HEK293T (cell line): ENCODE data around the gene S100B.

Experiments used
- CTCF ChIA-PET: fragments of 350-600 bp; formaldehyde crosslinking; extraction: SDS; loops from one replicate; lab custom pipeline; 2021; ENCODE audit warnings: antibody characterized with exemption, inconsistent platforms; lab: Yijun Ruan, JAX
- POLR2A ChIA-PET: fragments of 350-600 bp; formaldehyde crosslinking; extraction: SDS; loops from one replicate; lab custom pipeline; 2020; ENCODE audit warnings: antibody characterized with exemption, inconsistent platforms; lab: Yijun Ruan, JAX
- DNase-seq: peaks from one replicate; pipeline ENCODE4 v3.0.0; 2012; ENCODE audit warnings: mixed read lengths; ENCODE audit errors: extremely low spot score
- ARNT ChIP-seq: fragments of 450-650 bp; IDR thresholded peaks from 2 replicates; pipeline ENCODE4 v1.6.1; 2017; ENCODE audit warnings: mild to moderate bottlenecking
- BHLHE40 ChIP-seq: fragments of 450-650 bp; IDR thresholded peaks from 2 replicates; pipeline ENCODE4 v1.6.1; 2016; ENCODE audit warnings: mild to moderate bottlenecking, moderate library complexity, borderline replicate concordance
- CTBP1 ChIP-seq: fragments of 450-650 bp; IDR thresholded peaks from 2 replicates; pipeline ENCODE4 v1.6.1; 2016; ENCODE audit warnings: borderline replicate concordance
- ELF4 ChIP-seq: fragments of 450-650 bp; IDR thresholded peaks from 2 replicates; pipeline ENCODE4 v1.6.1; 2017; ENCODE audit warnings: antibody characterized with exemption
- FOXA1 ChIP-seq: fragments of 450-650 bp; IDR thresholded peaks from 2 replicates; pipeline ENCODE4 v1.6.1; 2016; ENCODE audit warnings: mild to moderate bottlenecking
- FOXK2 ChIP-seq: fragments of 450-650 bp; IDR thresholded peaks from 2 replicates; pipeline ENCODE4 v1.6.1; 2016; ENCODE audit warnings: mild to moderate bottlenecking
- FOXM1 ChIP-seq: fragments of 450-650 bp; IDR thresholded peaks from 2 replicates; pipeline ENCODE4 v1.6.1; 2017; ENCODE audit warnings: mild to moderate bottlenecking, borderline replicate concordance
- HDGF ChIP-seq: fragments of 450-650 bp; IDR thresholded peaks from 2 replicates; pipeline ENCODE4 v1.6.1; 2017; ENCODE audit warnings: antibody characterized with exemption, borderline replicate concordance
- L3MBTL2 ChIP-seq: fragments of 450-650 bp; conservative IDR thresholded peaks from 2 replicates; pipeline ENCODE4 v1.6.1; 2016; ENCODE audit warnings: mild to moderate bottlenecking
- LEF1 ChIP-seq: fragments of 450-650 bp; IDR thresholded peaks from 2 replicates; pipeline ENCODE4 v1.6.1; 2017; ENCODE audit warnings: mild to moderate bottlenecking, borderline replicate concordance
- NFRKB ChIP-seq: fragments of 450-650 bp; IDR thresholded peaks from 2 replicates; pipeline ENCODE4 v1.6.1; 2016; ENCODE audit warnings: mild to moderate bottlenecking, moderate library complexity
- PKNOX1 ChIP-seq: fragments of 450-650 bp; IDR thresholded peaks from 2 replicates; pipeline ENCODE4 v1.6.1; 2016
- SP1 ChIP-seq: fragments of 450-650 bp; IDR thresholded peaks from 2 replicates; pipeline ENCODE4 v1.6.1; 2017
- SUZ12 ChIP-seq: fragments of 450-650 bp; IDR thresholded peaks from 2 replicates; pipeline ENCODE4 v1.6.1; 2016; ENCODE audit warnings: mild to moderate bottlenecking
- TARDBP ChIP-seq: fragments of 450-650 bp; IDR thresholded peaks from 2 replicates; pipeline ENCODE4 v1.6.1; 2016
- ZNF384 ChIP-seq: fragments of 450-650 bp; IDR thresholded peaks from 2 replicates; pipeline ENCODE4 v1.6.1; 2016

The S100B gene

GRCh38 chr21:46603228-46603627 lies 1.7 kb downstream of the S100B start:
- TF ChIP-seq ELF4 (no peak), ARNT (no peak), SUZ12 (no peak), TARDBP (no peak), ZNF384 (no peak), FOXM1 (no peak), L3MBTL2 (no peak), NFRKB (no peak), FOXK2 (no peak), CTBP1 (no peak)
- CTCF ChIA-PET = no interaction called here
- no peak for DNase-seq
- POLR2A ChIA-PET = no interaction called here

- DNase-seq = no peak
- TF ChIP-seq FOXK2 = no peak
- ChIA-PET POLR2A (no interaction called here), CTCF (no interaction called here)
Measured at GRCh38 chr21:46600978-46601377, 3.9 kb downstream of the S100B start.

GRCh38 chr21:46600305-46600704 lies 4.6 kb downstream of the S100B start:
- TF ChIP-seq ZNF384 = no peak
- no peak for TF ChIP-seq SUZ12
- no peak for TF ChIP-seq ELF4
- TF ChIP-seq L3MBTL2 = no peak
- TF ChIP-seq LEF1 = no peak
- no peak for TF ChIP-seq PKNOX1
- no peak for TF ChIP-seq FOXK2
- TF ChIP-seq SP1 = no peak
- no peak for TF ChIP-seq BHLHE40
- no peak for TF ChIP-seq CTBP1
- no peak for TF ChIP-seq FOXM1
- no peak for TF ChIP-seq FOXA1
- TF ChIP-seq TARDBP = no peak
- TF ChIP-seq ARNT = no peak
- no peak for TF ChIP-seq HDGF
- POLR2A ChIA-PET = no interaction called here
- CTCF ChIA-PET = no interaction called here
- no peak for DNase-seq

- no peak for DNase-seq
- POLR2A ChIA-PET = no interaction called here
- TF ChIP-seq HDGF (no peak), SUZ12 (no peak), PKNOX1 (no peak), FOXA1 (no peak), NFRKB (no peak), ARNT (no peak), ELF4 (no peak), FOXM1 (no peak), BHLHE40 (no peak), SP1 (no peak), LEF1 (no peak), CTBP1 (no peak), TARDBP (no peak)
- CTCF ChIA-PET = no interaction called here
Measured at GRCh38 chr21:46598581-46599572, 6.0 kb downstream of the S100B start.

GRCh38 chr21:46597896-46598343 lies 7.0 kb downstream of the S100B start:
- no peak for TF ChIP-seq ZNF384
- TF ChIP-seq FOXK2 = no peak
- TF ChIP-seq SUZ12 = no peak
- no peak for TF ChIP-seq FOXA1
- TF ChIP-seq ARNT = no peak
- no peak for TF ChIP-seq CTBP1
- TF ChIP-seq FOXM1 = no peak
- TF ChIP-seq L3MBTL2 = no peak
- no peak for TF ChIP-seq TARDBP
- TF ChIP-seq ELF4 = no peak
- no peak for TF ChIP-seq BHLHE40
- POLR2A ChIA-PET = interaction anchor here (1.4 kb wide), 1 partner anchor 38 kb away, joined by 3 read pairs; the partner anchor contains the start of gene PRMT2
- CTCF ChIA-PET = no interaction called here
- no peak for DNase-seq

GRCh38 chr21:46597031-46597430 lies 7.9 kb downstream of the S100B start:
- CTCF ChIA-PET = no interaction called here
- DNase-seq = no peak
- POLR2A ChIA-PET = interaction anchor here (1.4 kb wide), 1 partner anchor 39 kb away, joined by 3 read pairs; the partner anchor contains the start of gene PRMT2
- no peak for TF ChIP-seq L3MBTL2
- TF ChIP-seq ARNT = no peak
- TF ChIP-seq SUZ12 = no peak
- no peak for TF ChIP-seq NFRKB
- no peak for TF ChIP-seq CTBP1
- no peak for TF ChIP-seq FOXM1
- no peak for TF ChIP-seq TARDBP
- TF ChIP-seq HDGF = no peak
- TF ChIP-seq LEF1 = no peak
- TF ChIP-seq ZNF384 = no peak

GRCh38 chr21:46596201-46596600 lies 8.7 kb downstream of the S100B start:
- no peak for TF ChIP-seq CTBP1
- no peak for TF ChIP-seq PKNOX1
- no peak for TF ChIP-seq ELF4
- TF ChIP-seq ARNT = no peak
- no peak for TF ChIP-seq TARDBP
- TF ChIP-seq L3MBTL2 = no peak
- no peak for TF ChIP-seq BHLHE40
- TF ChIP-seq ZNF384 = no peak
- no peak for TF ChIP-seq FOXM1
- no peak for TF ChIP-seq FOXK2
- no peak for TF ChIP-seq SP1
- TF ChIP-seq SUZ12 = no peak
- no peak for TF ChIP-seq NFRKB
- no peak for TF ChIP-seq FOXA1
- TF ChIP-seq LEF1 = no peak
- TF ChIP-seq HDGF = no peak
- POLR2A ChIA-PET = no interaction called here
- CTCF ChIA-PET = no interaction called here
- no peak for DNase-seq
